ENCODE measurements around the gene HMOX1. TPM values are rescaled to one million over a fixed set of nuclear protein-coding genes. Genes with fewer than 3 reads are reported as not detected.
A peak's percentile ranks its signal among the peaks of the same experiment; 100 is the strongest.
"Not testable (repeated sequence)": the region's sequence is repeated elsewhere in the genome, so short reads cannot be mapped to it uniquely, and the experiment has no call there.

The HMOX1 gene
- total and polyA plus RNA-seq, 5 experiments from 2014 or later: 0.65 to 3.1 (median 2.6) TPM; not detected in 2

DNA sequence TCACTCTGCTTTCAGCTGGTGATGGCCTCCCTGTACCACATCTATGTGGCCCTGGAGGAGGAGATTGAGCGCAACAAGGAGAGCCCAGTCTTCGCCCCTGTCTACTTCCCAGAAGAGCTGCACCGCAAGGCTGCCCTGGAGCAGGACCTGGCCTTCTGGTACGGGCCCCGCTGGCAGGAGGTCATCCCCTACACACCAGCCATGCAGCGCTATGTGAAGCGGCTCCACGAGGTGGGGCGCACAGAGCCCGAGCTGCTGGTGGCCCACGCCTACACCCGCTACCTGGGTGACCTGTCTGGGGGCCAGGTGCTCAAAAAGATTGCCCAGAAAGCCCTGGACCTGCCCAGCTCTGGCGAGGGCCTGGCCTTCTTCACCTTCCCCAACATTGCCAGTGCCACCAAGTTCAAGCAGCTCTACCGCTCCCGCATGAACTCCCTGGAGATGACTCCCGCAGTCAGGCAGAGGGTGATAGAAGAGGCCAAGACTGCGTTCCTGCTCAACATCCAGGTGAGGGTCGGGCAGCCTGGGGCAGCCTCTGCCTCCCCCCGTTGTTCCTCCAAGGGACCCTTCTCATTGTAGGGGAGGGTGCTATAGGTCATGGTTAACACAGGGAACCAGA lies 5.9 kb downstream of the HMOX1 start:
- Mint-ChIP-seq H3K27me3 (peaks cover 9 to 55% (median 18%) of the 10 kb centered on the region in 5 donors), H3K4me3 (no peak overlapping the region), H3K9me3 (no peaks in the 10 kb centered on the region), H3K27ac (no peak overlapping the region), H3K4me1 (peaks cover 0 to 5% (median 1%) of the 10 kb centered on the region in 4 donors), H3K36me3 (no peaks in the 10 kb centered on the region)
- POLR2A ChIA-PET: no interaction called here
- no peak for ATAC-seq
- DNase-seq: no peak

DNA sequence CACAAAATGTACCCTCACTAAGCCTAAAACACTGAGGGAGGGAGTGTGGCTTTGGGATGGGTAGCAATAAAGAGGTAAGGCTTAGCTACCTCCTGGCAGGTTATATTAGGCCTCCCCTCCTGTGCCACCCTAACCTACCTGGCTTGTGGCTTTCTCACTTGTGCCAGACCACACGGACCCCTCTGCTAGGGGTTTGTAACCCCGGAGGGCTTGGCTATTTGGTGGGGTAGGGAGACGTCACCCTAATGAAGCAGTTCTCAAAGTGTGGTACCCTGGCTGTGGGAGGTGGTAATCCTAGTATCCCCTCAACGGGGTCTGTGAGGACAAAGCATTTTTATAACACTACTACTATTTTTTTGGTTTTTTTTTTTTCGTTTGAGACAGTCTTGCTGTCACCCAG lies 10.0 kb downstream of the HMOX1 start:
- Mint-ChIP-seq H3K9me3 (no peaks in the 10 kb centered on the region), H3K4me1 (peaks cover 0 to 8% (median 0%) of the 10 kb centered on the region in 4 donors), H3K27ac (no peak overlapping the region), H3K27me3 (peaks cover 0 to 25% (median 5%) of the 10 kb centered on the region in 5 donors), H3K36me3 (no peaks in the 10 kb centered on the region), H3K4me3 (no peak overlapping the region)
- no peak for DNase-seq
- ATAC-seq: no peak
- POLR2A ChIA-PET: interaction anchor here (0.7 kb wide), 1 partner anchor 9 kb away, joined by 4 read pairs; no protein-coding TSS in a partner anchor

DNA sequence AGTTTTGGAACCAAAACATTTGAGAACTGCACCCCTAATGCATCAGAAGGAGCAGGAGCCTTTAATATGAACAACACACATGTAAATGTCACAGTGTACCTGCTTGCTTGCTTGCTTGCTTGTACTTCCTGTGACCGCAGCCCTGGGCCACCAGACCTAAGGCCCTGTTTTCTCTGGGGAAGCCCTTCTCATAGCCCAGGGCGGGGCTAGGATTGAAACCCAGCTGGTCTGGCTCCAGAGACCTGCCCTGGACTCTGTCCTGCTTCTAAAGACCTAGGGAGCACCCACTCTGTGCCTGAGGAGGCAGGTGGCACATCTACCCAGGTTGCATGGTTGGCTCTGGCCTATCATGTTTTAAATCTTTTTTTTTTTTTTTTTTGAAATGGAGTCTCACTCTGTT lies 11.5 kb downstream of the HMOX1 start:
- no peaks in the 10 kb centered on the region for H3K36me3 Mint-ChIP-seq
- H3K27me3 Mint-ChIP-seq: peaks cover 0 to 11% (median 3%) of the 10 kb centered on the region in 5 donors
- DNase-seq (no peak), ATAC-seq (no peak)
- H3K27ac Mint-ChIP-seq: no peak overlapping the region
- peaks cover 0 to 14% (median 0%) of the 10 kb centered on the region in 4 donors for H3K4me1 Mint-ChIP-seq
- H3K9me3 Mint-ChIP-seq: no peaks in the 10 kb centered on the region
- POLR2A ChIA-PET: no interaction called here
- H3K4me3 Mint-ChIP-seq: no peak overlapping the region

DNA sequence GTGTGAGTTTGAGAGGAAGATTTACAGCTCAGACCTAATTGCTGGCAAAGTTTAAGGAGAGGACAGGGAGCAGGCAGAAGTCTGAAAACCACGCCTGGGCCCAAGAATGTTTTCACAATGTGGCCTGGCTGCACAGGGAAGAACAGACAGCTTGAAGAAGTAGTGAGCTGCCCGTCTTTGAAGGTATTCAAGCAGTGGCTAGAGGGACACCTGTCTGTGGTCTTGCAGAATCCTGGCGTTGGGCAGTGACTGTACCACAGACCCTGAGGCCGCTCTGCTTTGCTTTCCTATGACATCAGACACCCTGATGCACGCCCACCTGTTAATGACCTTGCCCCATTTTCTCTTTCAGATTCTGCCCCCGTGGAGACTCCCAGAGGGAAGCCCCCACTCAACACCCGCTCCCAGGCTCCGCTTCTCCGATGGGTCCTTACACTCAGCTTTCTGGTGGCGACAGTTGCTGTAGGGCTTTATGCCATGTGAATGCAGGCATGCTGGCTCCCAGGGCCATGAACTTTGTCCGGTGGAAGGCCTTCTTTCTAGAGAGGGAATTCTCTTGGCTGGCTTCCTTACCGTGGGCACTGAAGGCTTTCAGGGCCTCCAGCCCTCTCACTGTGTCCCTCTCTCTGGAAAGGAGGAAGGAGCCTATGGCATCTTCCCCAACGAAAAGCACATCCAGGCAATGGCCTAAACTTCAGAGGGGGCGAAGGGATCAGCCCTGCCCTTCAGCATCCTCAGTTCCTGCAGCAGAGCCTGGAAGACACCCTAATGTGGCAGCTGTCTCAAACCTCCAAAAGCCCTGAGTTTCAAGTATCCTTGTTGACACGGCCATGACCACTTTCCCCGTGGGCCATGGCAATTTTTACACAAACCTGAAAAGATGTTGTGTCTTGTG lies 12.5 kb downstream of the HMOX1 start:
- peaks cover 0 to 11% (median 3%) of the 10 kb centered on the region in 5 donors for H3K27me3 Mint-ChIP-seq
- DNase-seq (no peak), ATAC-seq (no peak)
- H3K36me3 Mint-ChIP-seq: no peaks in the 10 kb centered on the region
- H3K9me3 Mint-ChIP-seq: no peaks in the 10 kb centered on the region
- POLR2A ChIA-PET: interaction anchor here (1.0 kb wide), 1 partner anchor 11 kb away, joined by 4 read pairs; no protein-coding TSS in a partner anchor
- peak overlapping the region in 2 of 10 donors; percentile 5 to 35 for H3K27ac Mint-ChIP-seq
- no peak overlapping the region for H3K4me3 Mint-ChIP-seq
- H3K4me1 Mint-ChIP-seq: peaks cover 0 to 15% (median 0%) of the 10 kb centered on the region in 4 donors

DNA sequence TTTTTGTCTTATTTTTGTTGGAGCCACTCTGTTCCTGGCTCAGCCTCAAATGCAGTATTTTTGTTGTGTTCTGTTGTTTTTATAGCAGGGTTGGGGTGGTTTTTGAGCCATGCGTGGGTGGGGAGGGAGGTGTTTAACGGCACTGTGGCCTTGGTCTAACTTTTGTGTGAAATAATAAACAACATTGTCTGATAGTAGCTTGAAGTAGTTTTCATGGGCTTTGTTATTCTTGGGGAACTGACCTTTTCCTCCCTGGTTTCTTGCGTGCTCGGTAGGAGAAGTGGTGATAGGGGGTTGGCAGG lies 13.1 kb downstream of the HMOX1 start:
- POLR2A ChIA-PET: interaction anchor here (0.7 to 1.0 kb wide), 2 partner anchors 11 to 18 kb away, joined by 4 read pairs; no protein-coding TSS in a partner anchor
- Mint-ChIP-seq H3K27ac (peak overlapping the region in 1 of 10 donors; percentile 35), H3K27me3 (peaks cover 0 to 11% (median under 1%) of the 10 kb centered on the region in 5 donors), H3K4me1 (peaks cover 0 to 15% (median 1%) of the 10 kb centered on the region in 4 donors), H3K4me3 (no peak overlapping the region), H3K36me3 (no peaks in the 10 kb centered on the region), H3K9me3 (no peaks in the 10 kb centered on the region)
- DNase-seq (no peak), ATAC-seq (no peak)

DNA sequence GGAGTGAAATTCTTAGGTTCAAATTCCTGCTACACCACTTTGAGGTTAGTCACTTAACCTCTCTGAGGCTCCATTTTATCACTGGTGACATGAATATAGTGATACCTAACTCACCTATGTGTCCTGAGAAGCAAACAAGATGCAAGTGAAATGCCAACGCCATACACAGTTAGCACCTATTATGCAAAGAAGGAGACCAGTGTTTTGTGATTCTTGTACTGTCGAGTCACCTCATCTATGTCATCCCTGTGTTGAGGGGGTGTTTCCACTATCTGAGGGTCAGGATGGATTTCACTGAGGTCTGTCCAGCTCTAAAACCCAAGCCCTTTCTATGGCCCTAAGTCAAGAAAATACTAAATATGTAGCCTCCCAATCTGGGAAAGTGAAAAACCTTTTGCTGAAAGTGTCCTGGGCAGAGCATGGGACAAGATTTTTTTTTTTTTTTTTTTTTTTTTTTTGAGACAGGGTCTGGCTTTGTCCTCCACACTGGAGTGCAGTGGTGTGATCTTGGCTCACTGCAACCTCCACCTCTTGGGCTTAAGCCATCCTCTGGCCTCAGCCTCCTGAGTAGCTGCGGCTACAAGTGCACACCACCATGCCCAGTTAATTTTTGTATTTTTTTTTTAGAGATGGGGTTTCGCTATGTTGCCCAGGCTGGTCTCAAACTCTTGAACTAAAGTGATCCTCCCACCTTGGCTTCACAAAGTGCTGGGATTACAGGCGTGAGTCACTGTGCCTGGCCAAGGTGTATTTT lies 14.1 kb downstream of the HMOX1 start:
- no peak overlapping the region for H3K27ac Mint-ChIP-seq
- ATAC-seq (no peak), DNase-seq (no peak)
- peaks cover 3 to 22% (median 7%) of the 10 kb centered on the region in 4 donors for H3K4me1 Mint-ChIP-seq
- no peak overlapping the region for H3K4me3 Mint-ChIP-seq
- POLR2A ChIA-PET: interaction anchor here (0.7 kb wide), 1 partner anchor 19 kb away, joined by 4 read pairs; no protein-coding TSS in a partner anchor
- no peaks in the 10 kb centered on the region for H3K9me3 Mint-ChIP-seq
- peaks cover 0 to 2% (median 0%) of the 10 kb centered on the region in 3 donors for H3K36me3 Mint-ChIP-seq
- peaks cover 0 to 1% (median 0%) of the 10 kb centered on the region in 5 donors for H3K27me3 Mint-ChIP-seq

DNA sequence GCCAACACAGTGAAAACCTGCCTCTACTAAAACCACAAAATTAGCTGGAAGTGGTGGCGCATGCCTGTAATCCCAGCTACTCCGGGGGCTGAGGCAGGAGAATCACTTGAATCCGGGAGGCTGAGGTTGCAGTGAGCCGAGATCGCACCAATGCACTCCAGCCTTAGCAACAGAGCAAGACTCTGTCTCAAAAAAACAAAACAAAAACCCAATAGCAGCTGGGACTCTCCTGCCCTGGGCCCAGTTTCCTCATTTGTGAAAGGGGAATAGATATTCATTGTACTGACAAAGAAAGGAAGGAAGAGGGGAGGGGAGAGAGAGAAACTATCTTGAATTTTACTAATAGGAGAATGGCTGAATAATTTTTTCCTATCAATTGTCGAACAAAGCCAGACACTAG lies 15.7 kb downstream of the HMOX1 start:
- H3K36me3 Mint-ChIP-seq, DNase-seq, H3K27ac Mint-ChIP-seq, H3K27me3 Mint-ChIP-seq, ATAC-seq, H3K9me3 Mint-ChIP-seq: not testable (repeated sequence)
- POLR2A ChIA-PET: interaction anchor here (0.7 kb wide), 1 partner anchor 97 kb away, joined by 3 read pairs; the partner anchor contains the start of gene TOM1
- peak overlapping the region in 1 of 10 donors; percentile 7 for H3K4me3 Mint-ChIP-seq
- H3K4me1 Mint-ChIP-seq: peaks cover 9 to 33% (median 18%) of the 10 kb centered on the region in 4 donors

DNA sequence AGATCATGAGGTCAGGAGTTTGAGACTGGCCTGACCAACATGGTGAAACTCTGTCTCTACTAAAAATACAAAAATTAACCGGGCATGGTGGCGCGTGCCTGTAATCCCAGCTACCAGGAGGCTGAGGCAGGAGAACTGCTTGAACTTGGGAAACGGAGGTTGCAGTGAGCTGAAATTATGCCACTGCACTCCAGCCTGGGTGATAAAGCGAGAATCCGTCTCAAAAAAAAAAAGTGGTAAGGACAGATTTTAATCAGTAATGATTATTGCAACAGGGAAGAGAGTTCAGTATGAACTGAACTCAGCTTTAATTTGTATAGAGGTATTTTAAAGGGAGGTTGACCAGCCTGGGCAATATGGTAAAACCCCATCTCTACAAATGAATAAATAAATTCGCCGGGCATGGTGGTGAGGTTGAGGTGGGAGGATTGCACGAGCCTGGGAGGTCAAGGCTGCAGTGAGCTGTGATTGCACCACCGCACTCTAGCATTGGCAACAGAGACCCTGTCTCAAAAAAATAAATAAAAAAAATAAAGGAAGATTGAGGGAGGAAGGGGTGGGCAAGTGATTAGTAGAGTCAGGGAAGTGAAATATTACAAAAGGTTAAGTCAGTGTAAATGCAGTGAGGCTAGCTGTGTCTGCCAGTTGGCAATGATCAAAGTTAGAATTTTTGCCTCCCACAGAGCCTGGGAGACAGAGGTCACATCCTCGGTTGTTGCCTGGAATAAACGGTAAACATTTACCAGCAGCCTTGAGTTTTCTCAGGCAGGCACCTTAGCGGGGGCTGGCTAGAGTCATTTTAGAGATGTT lies 16.4 kb downstream of the HMOX1 start:
- POLR2A ChIA-PET: interaction anchor here (0.7 to 1.1 kb wide), 3 partner anchors 9 to 98 kb away, joined by 3 read pairs; partner anchors contain the start of gene TOM1
- no peaks in the 10 kb centered on the region for H3K9me3 Mint-ChIP-seq
- ATAC-seq: no peak
- H3K36me3 Mint-ChIP-seq: peaks cover 0 to 6% (median 5%) of the 10 kb centered on the region in 3 donors
- no peaks in the 10 kb centered on the region for H3K27me3 Mint-ChIP-seq
- H3K4me3 Mint-ChIP-seq: peak overlapping the region in 2 of 10 donors; percentile 19 to 45
- peaks cover 9 to 34% (median 22%) of the 10 kb centered on the region in 4 donors for H3K4me1 Mint-ChIP-seq
- no peak overlapping the region for H3K27ac Mint-ChIP-seq
- DNase-seq: no peak

DNA sequence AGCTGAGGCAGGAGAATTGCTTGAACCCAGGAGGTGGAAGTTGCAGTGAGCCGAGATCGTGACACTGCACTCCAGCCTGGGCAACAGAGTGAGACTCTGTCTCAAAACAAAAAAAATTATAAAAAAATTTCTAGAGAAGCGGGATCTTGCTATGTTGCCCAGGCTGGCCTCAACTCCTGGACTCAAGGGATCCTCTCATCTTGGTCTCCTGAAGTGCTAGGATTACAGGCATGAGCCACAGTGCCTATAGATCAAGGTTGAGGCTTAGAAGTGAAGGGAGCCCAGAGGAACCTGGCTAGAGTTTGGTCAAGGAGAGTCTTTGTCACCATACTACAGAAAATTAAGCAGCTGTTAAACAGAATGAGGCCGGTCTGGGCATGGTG lies 17.7 kb downstream of the HMOX1 start:
- Mint-ChIP-seq H3K27me3 (no peaks in the 10 kb centered on the region), H3K27ac (peak overlapping the region in 6 of 10 donors; percentile 43 to 99 (median 92)), H3K9me3 (no peaks in the 10 kb centered on the region), H3K4me1 (peaks cover 12 to 36% (median 27%) of the 10 kb centered on the region in 4 donors), H3K36me3 (peaks cover 0 to 16% (median 6%) of the 10 kb centered on the region in 3 donors), H3K4me3 (peak overlapping the region; percentile 64 to 100 (median 98))
- DNase-seq (no peak), ATAC-seq (no peak)
- POLR2A ChIA-PET: interaction anchor here (1.0 to 2.4 kb wide), 3 partner anchors 9 to 99 kb away, joined by 3 to 5 read pairs (median 4); partner anchors contain the start of gene TOM1

DNA sequence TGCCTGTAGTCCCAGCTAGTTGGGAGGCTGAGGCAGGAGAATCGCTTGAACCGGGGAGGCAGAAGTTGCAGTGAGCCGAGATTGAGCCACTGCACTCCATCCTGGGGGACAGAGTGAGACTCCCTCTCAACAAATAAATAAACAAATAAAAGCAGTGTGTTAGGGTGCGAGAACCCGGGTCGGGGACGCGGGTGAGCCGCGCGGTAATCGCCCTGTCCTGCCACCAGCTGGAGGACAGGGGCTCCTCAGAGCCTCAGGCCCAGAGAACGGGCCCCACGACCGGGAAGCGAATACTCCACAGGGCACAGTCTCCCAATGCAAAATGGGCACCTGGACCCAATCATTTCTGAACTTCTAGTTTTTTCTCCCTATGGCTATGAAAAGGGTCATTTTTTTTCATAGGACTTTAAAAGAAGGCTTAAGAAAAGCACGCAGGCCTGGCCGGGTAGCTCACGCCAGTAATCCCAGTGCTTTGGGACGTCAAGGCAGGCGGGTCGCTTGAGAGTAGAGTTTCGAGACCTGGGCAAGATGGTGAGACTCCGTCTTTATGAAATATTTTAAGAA lies 18.3 kb downstream of the HMOX1 start:
- DNase-seq (no peak), ATAC-seq (no peak)
- peak overlapping the region; percentile 98 to 100 (median 98) for H3K4me3 Mint-ChIP-seq
- H3K9me3 Mint-ChIP-seq: no peaks in the 10 kb centered on the region
- no peaks in the 10 kb centered on the region for H3K27me3 Mint-ChIP-seq
- POLR2A ChIA-PET: interaction anchor here (1.0 to 2.4 kb wide), 2 partner anchors 9 to 100 kb away, joined by 4 to 5 read pairs; partner anchors contain the start of gene TOM1
- peaks cover 12 to 32% (median 28%) of the 10 kb centered on the region in 4 donors for H3K4me1 Mint-ChIP-seq
- H3K27ac Mint-ChIP-seq: peak overlapping the region; percentile 94 to 99 (median 97)
- H3K36me3 Mint-ChIP-seq: peaks cover 0 to 22% (median 11%) of the 10 kb centered on the region in 3 donors
